Glomerular endothelial cell (primary cell): ENCODE data around the gene CD63. TPM values are rescaled to one million over a fixed set of nuclear protein-coding genes. Genes with fewer than 3 reads are reported as not detected.

Experiments
- DNase-seq: peaks from one replicate; pipeline ENCODE4 v3.0.0-alpha.2; 2011; ENCODE audit warnings: low read depth, low spot score; ENCODE audit errors: extremely low read depth
- total RNA-seq: library from RNA; depleted of rRNA; stranded (reverse); fragments of >200 nt; gene quantifications from 2 replicates; pipeline ENCODE4 v1.2.3, GENCODE V29; 2015

CD63 gene
- total RNA-seq, 1 donor from 2014 or later = 1,119 TPM

DNA sequence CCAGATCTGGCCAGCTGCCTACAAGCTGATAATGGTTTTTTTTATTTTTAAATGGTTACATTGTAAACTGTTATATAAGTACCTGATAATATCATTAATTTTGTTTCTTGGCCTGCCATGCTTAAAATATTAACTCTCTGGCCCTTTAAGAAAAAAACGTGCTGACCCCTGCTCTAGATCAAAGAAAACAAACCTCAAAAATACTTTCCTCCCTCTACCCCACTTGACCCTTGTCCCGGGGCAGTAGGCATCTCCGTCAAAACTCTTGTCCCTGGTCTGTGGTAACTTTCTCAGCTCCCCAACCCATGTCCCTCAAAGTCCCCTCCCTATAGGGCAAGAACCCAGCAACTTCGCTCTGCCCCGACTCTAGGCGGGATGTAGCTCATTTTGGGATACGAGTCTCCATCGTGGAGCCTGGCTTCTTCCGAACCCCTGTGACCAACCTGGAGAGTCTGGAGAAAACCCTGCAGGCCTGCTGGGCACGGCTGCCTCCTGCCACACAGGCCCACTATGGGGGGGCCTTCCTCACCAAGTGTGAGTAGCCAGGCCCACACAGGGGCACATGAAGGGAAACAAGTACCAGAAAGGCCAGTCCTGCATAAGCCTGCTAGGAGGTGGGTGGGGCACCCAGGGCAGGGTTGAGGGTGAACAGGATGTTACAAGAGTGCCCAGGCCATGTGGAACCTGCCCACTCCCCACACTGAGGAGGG lies 5.1 kb downstream of the CD63 start:
- DNase-seq = no peak

- DNase-seq = no peak
These were observed 5.9 kb downstream of the CD63 start for GRCh38 chr12:55722948-55723347.

DNA sequence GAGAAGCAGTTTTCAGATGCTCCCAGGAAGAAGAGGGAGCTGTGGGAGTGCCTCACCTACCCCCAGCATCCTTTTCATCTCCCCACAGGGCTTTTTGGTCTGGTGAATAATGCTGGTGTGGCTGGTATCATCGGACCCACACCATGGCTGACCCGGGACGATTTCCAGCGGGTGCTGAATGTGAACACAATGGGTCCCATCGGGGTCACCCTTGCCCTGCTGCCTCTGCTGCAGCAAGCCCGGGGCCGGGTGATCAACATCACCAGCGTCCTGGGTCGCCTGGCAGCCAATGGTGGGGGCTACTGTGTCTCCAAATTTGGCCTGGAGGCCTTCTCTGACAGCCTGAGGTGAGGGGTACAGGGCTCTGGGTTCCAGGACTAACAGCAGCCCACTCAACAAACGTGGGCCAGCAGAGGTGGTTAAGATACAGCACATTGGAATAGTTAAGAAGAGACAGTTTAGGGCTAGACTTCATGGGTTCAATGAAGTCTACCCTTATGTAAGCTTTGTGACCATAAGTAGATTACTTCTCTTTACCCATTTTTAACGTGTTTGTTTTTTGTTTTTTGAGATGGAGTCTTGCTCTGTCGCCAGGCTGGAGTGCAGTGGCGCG lies 7.1 kb downstream of the CD63 start:
- no peak for DNase-seq

DNA sequence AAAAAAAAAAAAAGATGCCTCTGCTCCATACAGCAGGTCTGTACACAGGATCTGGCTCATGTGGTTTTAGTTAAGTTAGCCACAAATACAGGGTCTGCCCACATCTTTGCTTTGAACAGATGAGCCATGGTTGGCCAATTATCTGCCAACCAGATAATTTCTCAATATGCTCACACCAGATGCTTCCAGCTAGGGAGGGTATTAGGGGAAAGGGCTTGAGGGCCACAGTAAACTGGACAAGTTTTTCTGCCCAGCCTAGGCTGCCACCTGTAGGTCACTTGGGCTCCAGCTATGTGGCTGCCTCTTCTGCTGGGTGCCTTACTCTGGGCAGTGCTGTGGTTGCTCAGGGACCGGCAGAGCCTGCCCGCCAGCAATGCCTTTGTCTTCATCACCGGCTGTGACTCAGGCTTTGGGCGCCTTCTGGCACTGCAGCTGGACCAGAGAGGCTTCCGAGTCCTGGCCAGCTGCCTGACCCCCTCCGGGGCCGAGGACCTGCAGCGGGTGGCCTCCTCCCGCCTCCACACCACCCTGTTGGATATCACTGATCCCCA lies 7.8 kb downstream of the CD63 start:
- no peak for DNase-seq

DNA sequence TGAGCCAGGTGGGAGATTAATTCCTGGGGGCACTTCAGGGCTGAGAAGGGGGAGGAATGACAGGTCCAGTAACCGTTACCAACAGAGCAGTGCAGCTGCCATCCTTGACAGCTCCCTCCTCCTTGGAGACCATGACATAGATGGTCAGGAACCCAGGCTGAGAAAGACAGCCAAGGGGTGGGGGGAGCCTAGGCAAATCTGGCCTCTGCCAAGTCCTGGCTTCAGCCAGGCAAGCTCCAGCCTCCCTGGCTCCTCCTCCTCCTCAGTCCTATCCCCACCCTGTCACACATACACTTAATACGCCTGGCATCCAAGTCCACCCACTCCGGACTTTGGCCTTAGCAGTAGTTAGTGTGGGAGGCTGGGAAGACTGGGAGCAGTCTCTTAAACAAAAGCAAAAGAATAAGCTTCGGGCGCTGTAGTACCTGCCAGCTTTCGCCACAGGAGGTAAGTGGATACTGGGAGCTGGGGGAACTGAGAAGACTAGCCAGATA lies 8.7 kb downstream of the CD63 start, which contains the start of gene RDH5:
Gene RDH5, plus strand, starts transcription at position 323 of the 494 bp plus-strand sequence. CDS start 792 bp downstream, outside the sequence.
- DNase-seq = no peak

DNA sequence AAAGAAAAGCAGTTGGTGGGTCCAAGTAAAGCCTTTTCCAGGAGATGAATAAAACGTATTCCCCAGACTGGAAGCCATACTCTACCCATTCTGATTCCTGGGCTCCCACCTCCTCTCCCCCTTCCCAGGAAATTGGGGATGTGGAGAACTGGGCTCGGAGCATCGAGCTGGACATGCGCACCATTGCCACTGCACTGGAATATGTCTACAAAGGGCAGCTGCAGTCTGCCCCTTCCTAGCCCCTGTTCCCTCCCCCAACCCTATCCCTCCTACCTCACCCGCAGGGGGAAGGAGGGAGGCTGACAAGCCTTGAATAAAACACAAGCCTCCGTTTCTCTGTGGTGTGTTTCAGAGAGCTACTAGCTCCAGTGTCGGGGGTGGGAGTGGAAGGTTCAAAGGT lies 9.4 kb downstream of the CD63 start:
- DNase-seq = no peak

- DNase-seq = no peak
These were observed 10.1 kb downstream of the CD63 start for GRCh38 chr12:55718624-55719275.

DNA sequence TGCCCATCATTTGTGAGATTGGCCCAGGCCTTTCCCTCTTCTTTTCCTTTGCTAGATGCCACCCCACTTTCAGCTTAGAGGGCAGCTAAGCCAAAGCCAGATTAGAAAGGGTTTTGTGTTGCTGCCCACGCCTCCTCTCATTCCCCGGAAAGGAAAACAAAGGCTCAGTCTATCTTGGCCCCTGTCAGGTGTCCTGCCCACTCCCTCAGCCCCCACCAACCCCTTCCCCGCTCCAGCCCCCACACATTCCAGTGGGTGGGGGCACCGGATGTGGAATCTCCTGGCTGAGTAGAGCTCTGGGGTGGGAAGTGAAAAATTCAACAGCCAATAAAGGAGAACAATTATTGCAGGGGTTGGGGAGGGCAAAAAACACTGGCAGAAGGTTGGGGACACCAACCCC lies 10.8 kb downstream of the CD63 start:
- no peak for DNase-seq

GRCh38 chr12:55717011-55718007 lies 11.5 kb downstream of the CD63 start:
- DNase-seq = no peak

DNA sequence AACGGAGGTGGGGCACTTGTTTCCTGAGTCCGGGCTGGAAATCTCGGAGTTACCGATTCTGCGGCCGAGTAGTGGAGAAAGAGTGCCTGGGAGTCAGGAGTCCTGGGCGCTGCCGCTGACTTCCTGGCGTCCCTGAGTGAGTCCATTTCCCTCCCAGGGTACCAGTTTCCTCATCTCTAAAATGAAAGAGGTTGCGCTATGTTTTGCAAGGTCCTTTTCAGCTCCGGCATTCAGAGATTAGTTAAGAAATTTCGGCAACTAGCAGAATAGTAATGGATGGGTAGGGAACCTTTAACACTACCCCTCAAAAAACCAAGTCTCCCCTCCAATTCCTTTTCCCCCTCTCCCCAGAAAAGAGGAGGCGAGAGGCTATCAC lies 12.2 kb downstream of the CD63 start:
- DNase-seq = no peak

- DNase-seq = no peak
These were observed 12.8 kb downstream of the CD63 start, which contains the start of gene BLOC1S1 for GRCh38 chr12:55715833-55716581. TSS of gene BLOC1S1 (plus strand) at chr12:55716046. CDS start at chr12:55716052, 6 bp downstream.

DNA sequence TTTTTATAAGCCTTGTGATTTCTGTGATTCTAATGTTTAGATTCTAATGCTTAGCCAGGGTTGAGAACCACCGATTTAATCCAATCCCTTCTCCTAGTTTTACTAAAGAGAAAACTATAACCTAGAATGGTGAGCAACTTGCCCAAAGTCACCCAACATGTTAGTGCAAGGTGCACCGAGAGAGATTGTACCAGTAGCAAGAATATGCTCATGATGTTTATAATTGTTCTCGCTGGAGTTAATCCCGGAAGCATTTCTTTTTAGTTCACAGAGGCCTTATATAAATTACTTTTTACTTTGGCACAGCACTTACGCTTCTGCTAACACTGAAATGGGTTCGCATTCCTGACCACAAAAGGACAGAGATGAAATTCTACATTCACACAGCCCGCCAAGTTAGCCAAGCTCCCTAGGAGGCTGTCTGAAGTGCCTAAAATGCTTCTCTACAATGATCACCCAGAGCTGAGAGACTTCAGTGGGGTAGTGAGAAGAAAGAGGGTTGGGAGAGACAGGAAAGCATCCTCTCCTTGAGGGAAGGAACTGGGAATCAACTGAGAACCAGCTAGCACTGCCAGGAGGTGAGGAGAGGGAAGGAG lies 13.5 kb downstream of the CD63 start:
- no peak for DNase-seq

GRCh38 chr12:55713721-55714120 lies 15.1 kb downstream of the CD63 start:
- DNase-seq = no peak

- DNase-seq = no peak
These were observed 16.0 kb downstream of the CD63 start for GRCh38 chr12:55712700-55713415.

- no peak for DNase-seq
These were observed 16.8 kb downstream of the CD63 start for GRCh38 chr12:55711786-55712553.

DNA sequence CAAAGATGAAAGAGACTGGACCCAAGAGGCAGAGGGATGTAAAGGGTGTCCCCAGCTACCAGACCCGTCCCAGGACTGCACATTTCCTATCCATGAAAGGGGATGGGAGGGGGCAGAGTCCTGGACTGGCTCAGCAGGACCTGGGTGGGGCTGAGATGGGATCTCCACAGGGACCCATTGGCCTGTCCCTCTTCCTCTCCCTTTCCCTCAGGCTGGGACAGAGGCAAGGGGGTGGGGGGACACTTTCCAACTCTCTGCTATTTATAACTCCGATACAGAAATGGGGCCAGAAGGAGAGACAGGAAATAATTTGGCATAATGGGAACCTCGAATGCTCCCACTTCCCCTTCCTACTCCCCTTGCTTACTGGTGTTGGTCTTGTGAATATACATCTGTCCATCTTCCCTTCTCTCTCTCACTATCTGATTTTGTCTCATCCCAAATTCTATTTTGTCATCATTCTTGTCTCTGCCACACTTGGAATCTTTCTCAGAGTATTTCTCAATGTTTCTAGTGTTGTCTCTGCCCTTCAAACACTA lies 20.0 kb downstream of the CD63 start:
- no peak for DNase-seq
